Ovary (tissue), 9 donors: ENCODE measurements around the gene HSPH1. TPM values are rescaled to one million over a fixed set of nuclear protein-coding genes. Genes with fewer than 3 reads are reported as not detected.
"Not testable (repeated sequence)": the region's sequence is repeated elsewhere in the genome, so short reads cannot be mapped to it uniquely, and the experiment has no call there.

Source experiments
- DNase-seq, 5 donors: peaks; one replicate each; pipeline ENCODE4 v3.0.0-alpha.2; 2019 to 2020
- H3K27ac ChIP-seq, 2 donors: fragments of 200-600 bp; one replicate each; pipeline versions ENCODE4 v1.5.1 to v1.8.0; 2019 to 2022
- H3K27me3 ChIP-seq: fragments of 200-600 bp; one replicate; pipeline ENCODE4 v1.8.0; 2022
- H3K36me3 ChIP-seq: fragments of 200-600 bp; sonication (generic); one replicate; pipeline ENCODE4 v1.5.1; 2019
- H3K4me1 ChIP-seq: one replicate; pipeline ENCODE4 v1.8.1; 2013; ENCODE audit warnings: mild to moderate bottlenecking, moderate library complexity; ENCODE audit not compliant: insufficient read depth
- H3K4me3 ChIP-seq: fragments of 200-600 bp; sonication (generic); one replicate; pipeline ENCODE4 v1.5.1; 2017
- H3K9me3 ChIP-seq, 2 donors: fragments of 200-600 bp in 1 of 2; sonication (generic) in 1 of 2; one replicate each; pipeline versions ENCODE4 v1.5.1 to v1.8.1; 2013 to 2019; ENCODE audit warnings: mild to moderate bottlenecking in 1 of 2, moderate library complexity in 1 of 2
- CTCF ChIP-seq, 3 donors: fragments of 450-650 bp in 2 of 3; fragments of 200-600 bp in 1 of 3; IDR thresholded peaks; one replicate each; pipeline versions ENCODE4 v1.5.1 to v1.8.0; 2016 to 2022; ENCODE audit warnings: antibody characterized with exemption in 3 of 3, mild to moderate bottlenecking in 1 of 3
- EP300 ChIP-seq: sonication (generic); formaldehyde crosslinking; IDR thresholded peaks from one replicate; pipeline ENCODE4 v1.6.1; 2017; ENCODE audit warnings: antibody characterized with exemption
- POLR2A ChIP-seq: fragments of 450-650 bp; IDR thresholded peaks from one replicate; pipeline ENCODE4 v1.6.1; 2017; ENCODE audit warnings: antibody characterized with exemption, mild to moderate bottlenecking, moderate library complexity
- WGBS, 3 donors: extraction: QIAGEN DNeasy Blood & Tissue Kit in 1 of 3; methylation state at CpG; one replicate each; pipeline versions ENCODE4 v1.1.5 to v1.1.7; 2013 to 2017; 5-methylcytosine and 5-hydroxymethylcytosine counted together
- intact Hi-C, 4 donors: fragments of 100-400 bp; cut with DNase I; formaldehyde crosslinking; loops; one replicate each; pipeline versions ENCODE4 v1.11.0 to v1.15.1; 2022 to 2023
- polyA plus RNA-seq, 2 donors: library from polyadenylated mRNA; stranded (reverse); fragments of 200-250 nt in 1 of 2; fragments of 350-450 nt in 1 of 2; fragmentation: Illumina TruSeq in 1 of 2; extraction: RNeasy Lipid Tissue Mini Kit (QIAGEN cat#74804) in 1 of 2; gene quantifications; one replicate each; pipeline ENCODE4 v1.2.3, GENCODE V29; 2013 to 2014
- total RNA-seq, 7 donors: library from RNA; depleted of rRNA in 2 of 7; stranded (reverse); fragments of >200 nt in 2 of 7; fragmentation: NEBNext Ultra II Directional in 3 of 7; extraction: Animal tissue kit (Norgen Biotek cat#: 25700) in 3 of 7; gene quantifications; one replicate each; pipeline versions ENCODE4 v1.1.0 to v1.2.4, GENCODE V29; 2016 to 2023
- donor health status: DM: no; HTN: no; CAD: no; lungs with moderate emphysema.
- donor health status: DM: no; HTN: no; CAD: no.
- donor health status: Bipolar disorder and iron deficiency.
- donor health status: DM: yes; HTN: yes; CAD: no.
- donor health status: DM: no; HTN: no; CAD: no.
- donor health status: DM: yes; HTN: yes; CAD: no.

Gene HSPH1
- total and polyA plus RNA-seq, 9 donors = 16.0 to 93.2 (median 52.7) TPM

- no peak for TF ChIP-seq POLR2A
- no peak for TF ChIP-seq CTCF (IDR thresholded peaks at IDR 0.05)
- no peak for TF ChIP-seq EP300
- no peaks in the 10 kb centered on the region for H3K36me3 ChIP-seq
- H3K27me3 ChIP-seq = no peaks in the 10 kb centered on the region
- intact Hi-C loops = no loop called here
- no peak for DNase-seq
- WGBS, 3 donors = 94 to 96% (median 94%) methylated on average over 3 of the region's 3 CpGs
- no peak overlapping the region for H3K27ac ChIP-seq
- no peaks in the 10 kb centered on the region for H3K4me1 ChIP-seq
- no peak overlapping the region for H3K4me3 ChIP-seq
- H3K9me3 ChIP-seq = no peaks in the 10 kb centered on the region
Observed at GRCh38 chr13:31102905-31103304, 58.8 kb downstream of the HSPH1 start.

GRCh38 chr13:31101472-31102170 lies 60.1 kb downstream of the HSPH1 start:
- H3K9me3 ChIP-seq = no peaks in the 10 kb centered on the region
- 54 to 61% (median 56%) methylated on average over 7 of the region's 7 CpGs for WGBS, 3 donors
- H3K36me3 ChIP-seq = no peaks in the 10 kb centered on the region
- no peak overlapping the region for H3K4me3 ChIP-seq
- intact Hi-C loops = no loop called here
- no peaks in the 10 kb centered on the region for H3K27me3 ChIP-seq
- H3K4me1 ChIP-seq = no peaks in the 10 kb centered on the region
- no peak for TF ChIP-seq CTCF (IDR thresholded peaks at IDR 0.05)
- no peak for TF ChIP-seq POLR2A
- TF ChIP-seq EP300 = no peak
- no peak overlapping the region for H3K27ac ChIP-seq
- DNase-seq = no peak

- intact Hi-C loops = no loop called here
- TF ChIP-seq EP300 (no peak), POLR2A (no peak)
- Histone ChIP-seq H3K27me3 (no peaks in the 10 kb centered on the region), H3K36me3 (no peaks in the 10 kb centered on the region), H3K4me1 (no peaks in the 10 kb centered on the region), H3K4me3 (no peak overlapping the region), H3K27ac (no peak overlapping the region), H3K9me3 (no peaks in the 10 kb centered on the region)
- 46 to 55% (median 50%) methylated on average over 7 of the region's 7 CpGs for WGBS, 3 donors
- no peak for DNase-seq
Observed at GRCh38 chr13:31100721-31101120, 61.0 kb downstream of the HSPH1 start.

- intact Hi-C loops, H3K36me3 ChIP-seq, DNase-seq, H3K27me3 ChIP-seq, H3K27ac ChIP-seq, H3K4me3 ChIP-seq, H3K9me3 ChIP-seq, H3K4me1 ChIP-seq: not testable (repeated sequence)
- 28 to 38% (median 32%) methylated on average over 3 of the region's 3 CpGs for WGBS, 3 donors
Observed at GRCh38 chr13:31097911-31098434, 63.7 kb downstream of the HSPH1 start.

GRCh38 chr13:31096654-31097302 lies 64.9 kb downstream of the HSPH1 start:
- TF ChIP-seq EP300 = no peak
- no peak for TF ChIP-seq CTCF (IDR thresholded peaks at IDR 0.05)
- TF ChIP-seq POLR2A = no peak
- H3K36me3 ChIP-seq = no peaks in the 10 kb centered on the region
- no peak overlapping the region for H3K4me3 ChIP-seq
- H3K27ac ChIP-seq = no peak overlapping the region
- intact Hi-C loops = no loop called here
- no peaks in the 10 kb centered on the region for H3K27me3 ChIP-seq
- WGBS, 3 donors = 70 to 79% (median 76%) methylated on average over 10 of the region's 10 CpGs
- DNase-seq = no peak
- no peaks in the 10 kb centered on the region for H3K9me3 ChIP-seq
- H3K4me1 ChIP-seq = no peaks in the 10 kb centered on the region
